GM18499 (cell line): Measurements from ENCODE around the gene ANKUB1.
"Not testable (repeated sequence)": the region's sequence is repeated elsewhere in the genome, so short reads cannot be mapped to it uniquely, and the experiment has no call there.

ENCODE experiments used
- ATAC-seq: cut with Tn5 transposase; IDR thresholded peaks from one replicate; pipeline ENCODE4 v1.9.1; 2021; ENCODE audit warnings: moderate number of reproducible peaks; ENCODE audit not compliant: insufficient read depth, unreplicated experiment

The ANKUB1 gene

GRCh38 chr3:149792452-149793270, at the start of gene ANKUB1:
Gene ANKUB1 (minus strand): TSS chr3:149792554. CDS start chr3:149792366, 188 bp downstream.
- ATAC-seq = no peak

GRCh38 chr3:149839896-149840295, 47.5 kb upstream of the ANKUB1 start:
- ATAC-seq = no peak

- not testable (repeated sequence) for ATAC-seq
Measured at GRCh38 chr3:149839469-149839868, 47.1 kb upstream of the ANKUB1 start.

- ATAC-seq = not testable (repeated sequence)
Measured at GRCh38 chr3:149838491-149838890, 46.1 kb upstream of the ANKUB1 start.

- no peak for ATAC-seq
Measured at GRCh38 chr3:149833241-149833640, 40.9 kb upstream of the ANKUB1 start.

GRCh38 chr3:149832086-149832485, 39.7 kb upstream of the ANKUB1 start:
- no peak for ATAC-seq

- ATAC-seq = no peak
Measured at GRCh38 chr3:149831321-149831720, 39.0 kb upstream of the ANKUB1 start.

GRCh38 chr3:149830902-149831301, 38.5 kb upstream of the ANKUB1 start:
- ATAC-seq = no peak

GRCh38 chr3:149829631-149830030, 37.3 kb upstream of the ANKUB1 start:
- not testable (repeated sequence) for ATAC-seq

- ATAC-seq = no peak
Measured at GRCh38 chr3:149828390-149828789, 36.0 kb upstream of the ANKUB1 start.

GRCh38 chr3:149826636-149827035, 34.3 kb upstream of the ANKUB1 start:
- ATAC-seq = no peak

- ATAC-seq = no peak
Measured at GRCh38 chr3:149820183-149820582, 27.8 kb upstream of the ANKUB1 start.

GRCh38 chr3:149819432-149819831, 27.1 kb upstream of the ANKUB1 start:
- ATAC-seq = no peak

- ATAC-seq = no peak
Measured at GRCh38 chr3:149816986-149817385, 24.6 kb upstream of the ANKUB1 start.

GRCh38 chr3:149816311-149816710, 24.0 kb upstream of the ANKUB1 start:
- no peak for ATAC-seq

- no peak for ATAC-seq
Measured at GRCh38 chr3:149815728-149816127, 23.4 kb upstream of the ANKUB1 start.

- ATAC-seq = no peak
Measured at GRCh38 chr3:149815321-149815720, 23.0 kb upstream of the ANKUB1 start.

GRCh38 chr3:149813367-149814281, 21.3 kb upstream of the ANKUB1 start:
- ATAC-seq = peak; percentile 4

- peak; percentile 74 for ATAC-seq
Measured at GRCh38 chr3:149812606-149813366, 20.4 kb upstream of the ANKUB1 start, which contains the start of gene RNF13. Gene RNF13 (plus strand): TSS chr3:149813215. CDS start chr3:149846027, 32,812 bp downstream.

- ATAC-seq = no peak
Measured at GRCh38 chr3:149812165-149812605, 19.8 kb upstream of the ANKUB1 start.
